Large intestine (tissue), 3 donors: ENCODE data around the gene PKM. TPM values are rescaled to one million over a fixed set of nuclear protein-coding genes. Genes with fewer than 3 reads are reported as not detected.
"Not testable (repeated sequence)": the region's sequence is repeated elsewhere in the genome, so short reads cannot be mapped to it uniquely, and the experiment has no call there.

Experiments
- DNase-seq, 2 donors: peaks; one replicate each; pipeline versions ENCODE4 v3.0.0 to v3.0.0-alpha.2; 2013
- H3K27ac ChIP-seq: one replicate; pipeline ENCODE4 v1.5.1; 2013; ENCODE audit warnings: low read length
- H3K27me3 ChIP-seq: 2 replicates; pipeline ENCODE4 v1.6.1; 2013; ENCODE audit warnings: low read length; ENCODE audit not compliant: control insufficient read depth, insufficient read depth
- H3K36me3 ChIP-seq: 2 replicates; pipeline ENCODE4 v1.6.1; 2013; ENCODE audit warnings: low read length; ENCODE audit not compliant: control insufficient read depth, insufficient read depth
- H3K4me1 ChIP-seq: one replicate; pipeline ENCODE4 v1.6.1; 2013; ENCODE audit warnings: low read length; ENCODE audit not compliant: control insufficient read depth, insufficient read depth
- H3K4me3 ChIP-seq: one replicate; pipeline ENCODE4 v1.5.1; 2013; ENCODE audit warnings: low read length
- H3K9me3 ChIP-seq: one replicate; pipeline ENCODE4 v1.6.1; 2013; ENCODE audit warnings: mild to moderate bottlenecking, low read depth, low read length, moderate library complexity; ENCODE audit not compliant: control insufficient read depth
- WGBS: methylation state at CpG from one replicate; pipeline ENCODE4 v1.1.5; 2013; ENCODE audit warnings: low lambda C conversion rate; ENCODE audit not compliant: insufficient coverage; 5-methylcytosine and 5-hydroxymethylcytosine counted together
- polyA plus RNA-seq: library from polyadenylated mRNA; unstranded; fragments of 120-200 nt; gene quantifications from one replicate; pipeline ENCODE4 v1.2.1, GENCODE V29; 2013

PKM gene
- polyA plus RNA-seq, 1 donor = 322 TPM

- Histone ChIP-seq H3K4me3 (no peak overlapping the region), H3K27me3 (peaks cover 13% of the 10 kb centered on the region), H3K27ac (no peak overlapping the region), H3K36me3 (no peaks in the 10 kb centered on the region), H3K9me3 (no peaks in the 10 kb centered on the region), H3K4me1 (peaks cover 7% of the 10 kb centered on the region)
- no CpG with 5 or more reads among the region's 16 CpGs for WGBS
- peak in 1 of 2 donors; percentile 42 for DNase-seq
Observed at GRCh38 chr15:72179950-72180581, 50.9 kb downstream of the PKM start.

GRCh38 chr15:72178976-72179585, 51.9 kb downstream of the PKM start:
- Histone ChIP-seq H3K4me1 (peaks cover 7% of the 10 kb centered on the region), H3K27ac (no peak overlapping the region), H3K4me3 (no peak overlapping the region), H3K36me3 (no peaks in the 10 kb centered on the region), H3K27me3 (peaks cover 7% of the 10 kb centered on the region), H3K9me3 (no peaks in the 10 kb centered on the region)
- no peak for DNase-seq
- WGBS = no CpG with 5 or more reads among the region's 13 CpGs

DNA sequence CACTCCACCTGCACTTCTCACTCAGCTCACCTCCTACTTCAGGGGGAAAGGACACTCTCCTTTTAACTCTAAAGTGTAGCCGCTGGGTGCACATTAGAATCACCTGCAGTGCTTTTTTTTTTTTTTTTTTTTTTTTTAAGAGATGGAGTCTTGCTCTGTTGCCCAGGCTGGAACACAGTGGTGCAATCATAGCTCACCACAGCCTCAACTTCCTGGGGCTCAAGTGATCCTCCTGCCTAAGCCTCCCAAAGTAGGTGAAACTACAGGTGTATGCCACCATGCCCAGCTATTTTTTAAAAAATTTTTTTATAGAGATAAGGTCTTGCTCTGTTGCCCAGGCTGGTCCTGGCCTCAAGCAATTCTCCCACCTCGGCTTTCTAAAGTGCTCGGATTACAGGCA, 54.2 kb downstream of the PKM start:
- WGBS = no CpG with 5 or more reads among the region's 3 CpGs
- Histone ChIP-seq H3K4me1 (peaks cover 4% of the 10 kb centered on the region), H3K4me3 (no peak overlapping the region), H3K36me3 (no peaks in the 10 kb centered on the region), H3K27me3 (no peaks in the 10 kb centered on the region), H3K9me3 (no peaks in the 10 kb centered on the region), H3K27ac (no peak overlapping the region)
- DNase-seq = no peak

DNA sequence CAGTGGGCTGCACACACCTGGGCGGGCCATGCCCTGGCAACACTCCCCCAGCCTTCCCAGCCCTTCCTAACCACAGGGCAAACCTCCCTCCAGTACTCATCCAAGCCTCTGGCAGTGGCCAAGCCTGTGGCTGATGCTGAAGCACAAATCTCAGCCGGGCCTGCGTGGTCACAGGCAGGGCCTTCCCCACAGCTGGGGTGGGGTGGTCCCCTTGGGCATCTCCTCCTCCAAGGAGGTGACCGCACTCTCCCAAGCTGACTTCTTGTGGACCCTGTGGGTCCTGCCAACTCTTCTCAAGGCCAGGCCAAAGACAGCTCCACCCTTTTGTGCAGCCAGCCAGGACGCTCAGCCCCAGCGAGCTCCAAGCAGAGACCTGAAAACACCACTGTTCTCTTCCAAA, 54.8 kb downstream of the PKM start:
- no CpG with 5 or more reads among the region's 6 CpGs for WGBS
- no peaks in the 10 kb centered on the region for H3K36me3 ChIP-seq
- H3K4me1 ChIP-seq = peaks cover 4% of the 10 kb centered on the region
- no peak for DNase-seq
- no peaks in the 10 kb centered on the region for H3K27me3 ChIP-seq
- no peak overlapping the region for H3K27ac ChIP-seq
- H3K9me3 ChIP-seq = no peaks in the 10 kb centered on the region
- H3K4me3 ChIP-seq = no peak overlapping the region

DNA sequence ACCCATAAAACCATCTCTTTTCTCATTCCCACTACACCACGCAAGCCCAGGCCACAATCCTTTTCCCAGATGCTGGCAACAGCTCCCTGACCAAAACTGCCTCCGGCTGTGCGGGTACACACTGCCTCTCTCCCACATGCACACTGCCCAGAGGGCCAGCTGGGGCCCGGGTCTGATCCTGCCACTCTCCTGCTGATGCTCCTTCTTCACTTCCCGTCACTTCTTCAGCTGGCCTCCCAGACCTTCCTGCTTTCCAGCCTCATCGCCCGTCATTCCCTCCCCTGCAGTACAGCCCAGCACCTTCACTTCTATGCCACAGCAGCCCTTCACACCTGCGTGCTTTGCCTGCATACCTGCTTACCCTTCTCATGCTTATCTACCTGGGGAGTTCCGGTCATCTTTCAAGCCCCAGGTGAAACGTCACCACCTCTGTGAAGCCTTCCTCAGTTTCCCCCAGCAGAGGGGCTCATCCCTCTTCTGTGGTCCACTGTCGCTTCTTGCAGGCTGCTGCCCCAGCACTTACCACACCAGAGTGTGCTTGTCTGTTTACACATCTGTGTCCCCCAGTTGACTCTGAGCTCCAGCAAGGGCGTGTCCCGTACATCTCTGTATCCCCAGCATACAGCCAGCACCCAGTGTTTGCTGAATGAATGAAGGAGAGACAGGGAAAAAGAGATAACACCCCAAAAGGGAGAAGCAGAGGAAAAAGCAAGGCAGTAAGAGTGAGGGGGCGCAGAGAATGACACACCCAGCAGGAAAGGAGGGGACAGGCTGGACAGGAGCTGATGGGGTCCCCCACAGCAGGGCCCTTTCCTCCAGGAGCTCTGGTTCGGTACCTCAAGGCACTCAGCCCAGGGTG, 55.6 kb downstream of the PKM start:
- Histone ChIP-seq H3K27ac (no peak overlapping the region), H3K4me3 (no peak overlapping the region), H3K36me3 (no peaks in the 10 kb centered on the region), H3K27me3 (no peaks in the 10 kb centered on the region), H3K4me1 (peaks cover 11% of the 10 kb centered on the region), H3K9me3 (no peaks in the 10 kb centered on the region)
- 80% methylated on average over 6 of the region's 15 CpGs for WGBS
- DNase-seq = no peak

- WGBS = no CpG with 5 or more reads among the region's 5 CpGs
- Histone ChIP-seq H3K36me3 (no peaks in the 10 kb centered on the region), H3K4me1 (peaks cover 11% of the 10 kb centered on the region), H3K27ac (no peak overlapping the region), H3K4me3 (no peak overlapping the region), H3K9me3 (no peaks in the 10 kb centered on the region), H3K27me3 (no peaks in the 10 kb centered on the region)
- no peak for DNase-seq
Observed at GRCh38 chr15:72174551-72175165, 56.3 kb downstream of the PKM start.

- peaks cover 17% of the 10 kb centered on the region for H3K4me1 ChIP-seq
- no peak overlapping the region for H3K27ac ChIP-seq
- H3K27me3 ChIP-seq = no peaks in the 10 kb centered on the region
- no peak for DNase-seq
- no peak overlapping the region for H3K4me3 ChIP-seq
- H3K36me3 ChIP-seq = no peaks in the 10 kb centered on the region
- WGBS = 100% methylated on average over 3 of the region's 12 CpGs
- no peaks in the 10 kb centered on the region for H3K9me3 ChIP-seq
Observed at GRCh38 chr15:72173864-72174550, 57.0 kb downstream of the PKM start.

DNA sequence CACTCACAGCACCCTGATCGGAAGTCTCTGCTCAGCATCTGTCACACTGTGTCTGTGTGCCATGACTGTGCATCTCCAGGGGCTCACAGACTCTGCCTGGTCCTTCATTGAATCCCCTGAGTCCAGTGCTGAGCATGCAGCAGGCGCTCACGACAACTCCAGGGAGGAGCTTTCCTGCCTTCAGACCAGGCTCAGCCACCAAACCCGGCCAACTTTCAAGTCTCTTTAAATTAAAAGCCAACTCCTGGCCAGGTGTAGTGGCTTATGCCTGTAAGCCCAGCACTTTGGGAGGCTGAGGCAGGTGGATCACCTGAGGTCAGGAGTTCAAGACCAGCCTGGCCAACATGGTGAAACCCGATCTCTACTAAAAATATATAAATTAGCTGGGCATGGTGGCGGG, 57.6 kb downstream of the PKM start:
- no CpG with 5 or more reads among the region's 6 CpGs for WGBS
- no peak overlapping the region for H3K27ac ChIP-seq
- H3K4me3 ChIP-seq = no peak overlapping the region
- no peaks in the 10 kb centered on the region for H3K27me3 ChIP-seq
- H3K4me1 ChIP-seq = peaks cover 23% of the 10 kb centered on the region
- no peaks in the 10 kb centered on the region for H3K36me3 ChIP-seq
- DNase-seq = no peak
- H3K9me3 ChIP-seq = no peaks in the 10 kb centered on the region

DNA sequence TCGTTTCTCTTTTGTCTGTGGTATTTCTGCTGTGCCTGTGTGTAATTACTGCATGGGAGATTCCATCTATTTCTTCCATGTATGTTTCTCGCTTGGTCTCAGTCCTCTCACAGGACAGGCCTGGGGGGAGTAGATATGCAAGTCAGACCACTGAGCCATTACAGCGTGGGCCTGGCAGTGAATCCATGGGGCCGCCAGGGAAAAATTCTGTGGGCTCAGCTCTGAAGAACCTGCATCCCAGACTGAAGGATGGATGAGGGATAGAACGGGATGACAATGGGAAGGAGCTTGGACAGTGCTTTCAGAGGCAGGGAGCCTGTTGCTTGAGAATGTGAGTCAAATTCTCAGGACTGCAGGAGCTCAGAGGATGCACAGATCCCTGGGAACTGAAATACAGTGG, 58.2 kb downstream of the PKM start:
- Histone ChIP-seq H3K9me3 (no peaks in the 10 kb centered on the region), H3K27ac (no peak overlapping the region), H3K27me3 (no peaks in the 10 kb centered on the region), H3K36me3 (no peaks in the 10 kb centered on the region), H3K4me1 (peaks cover 28% of the 10 kb centered on the region), H3K4me3 (no peak overlapping the region)
- DNase-seq = no peak
- WGBS = no CpG with 5 or more reads among the region's 5 CpGs

GRCh38 chr15:72171978-72172377, 59.0 kb downstream of the PKM start:
- DNase-seq, H3K27me3 ChIP-seq, H3K36me3 ChIP-seq, H3K4me3 ChIP-seq, H3K27ac ChIP-seq, H3K9me3 ChIP-seq: not testable (repeated sequence)
- peaks cover 28% of the 10 kb centered on the region for H3K4me1 ChIP-seq
- 83% methylated on average over 1 of the region's 10 CpGs for WGBS
